Head of caudate nucleus (tissue), 42 donors: ENCODE results near the gene LGR5.
"Not testable (repeated sequence)": the region's sequence is repeated elsewhere in the genome, so short reads cannot be mapped to it uniquely, and the experiment has no call there.

Experiments used
- DNase-seq, 42 donors: peaks; one replicate each; pipeline versions ENCODE4 v3.0.0 to v3.0.0-alpha.2; 2020 to 2021; ENCODE audit warnings: mixed read lengths in 7 of 42
- intact Hi-C: fragments of 100-400 bp; cut with DNase I; formaldehyde crosslinking; loops from one replicate; pipeline ENCODE4 v1.15.0; 2022

Gene LGR5

GRCh38 chr12:71461787-71462328, 22.3 kb downstream of the LGR5 start:
- intact Hi-C loops: no loop called here
- DNase-seq: no peak

DNA sequence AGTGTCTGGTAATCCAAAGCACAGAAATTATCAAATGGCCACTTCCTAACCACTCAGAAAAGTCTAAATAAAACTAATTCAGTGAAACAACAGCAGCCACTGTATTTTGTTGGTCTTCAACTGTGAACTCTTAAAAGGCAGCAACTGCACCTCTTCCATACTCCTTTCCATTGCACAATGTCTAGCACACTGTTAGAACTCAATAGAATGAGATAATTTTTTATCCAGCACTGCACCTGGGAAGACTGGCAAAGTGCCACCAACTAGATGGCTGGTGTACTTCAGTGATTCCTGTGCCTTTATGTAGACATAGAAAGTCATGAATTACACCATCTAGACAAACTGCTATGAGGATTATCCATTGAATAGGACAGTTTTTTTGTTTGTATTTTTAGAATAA, 26.2 kb downstream of the LGR5 start:
- intact Hi-C loops: no loop called here

GRCh38 chr12:71469258-71469750, 29.7 kb downstream of the LGR5 start:
- intact Hi-C loops: no loop called here
- peak in 7 of 42 donors; percentile 5 to 47 (median 20) for DNase-seq

More for the DNA sequence above, 26.2 kb downstream of the LGR5 start:
- no peak for DNase-seq

GRCh38 chr12:71472441-71472911, 32.9 kb downstream of the LGR5 start:
- intact Hi-C loops: no loop called here
- no peak for DNase-seq

- no peak for DNase-seq
- intact Hi-C loops: no loop called here
These were observed 35.2 kb downstream of the LGR5 start for GRCh38 chr12:71474791-71475190.

GRCh38 chr12:71475280-71475679, 35.7 kb downstream of the LGR5 start:
- DNase-seq: peak in 10 of 42 donors; percentile 7 to 30 (median 21)
- intact Hi-C loops: no loop called here

- DNase-seq: no peak
- intact Hi-C loops: no loop called here
These were observed 36.9 kb downstream of the LGR5 start for GRCh38 chr12:71476513-71476912.

- intact Hi-C loops: no loop called here
- DNase-seq: no peak
These were observed 38.0 kb downstream of the LGR5 start for GRCh38 chr12:71477609-71478008.

DNA sequence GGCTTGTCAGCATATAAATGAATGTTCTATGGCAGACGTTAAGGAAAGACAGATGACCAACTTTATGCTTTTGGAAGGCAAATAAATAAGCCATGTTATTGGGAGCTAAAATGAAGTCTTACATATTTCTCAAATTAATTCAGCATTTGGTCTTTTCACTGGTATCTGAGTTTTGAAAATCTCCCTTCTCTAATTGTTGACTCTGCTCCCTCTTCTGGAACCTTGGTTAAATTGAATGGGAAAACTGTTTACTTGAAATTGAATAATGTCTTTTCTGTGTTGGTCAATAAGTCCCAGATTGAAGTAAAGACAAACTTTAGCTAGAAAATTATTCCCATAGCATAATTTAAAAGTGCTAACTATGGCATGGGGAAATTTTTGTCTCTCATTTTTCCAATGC, 38.7 kb downstream of the LGR5 start:
- intact Hi-C loops: no loop called here
- no peak for DNase-seq

DNA sequence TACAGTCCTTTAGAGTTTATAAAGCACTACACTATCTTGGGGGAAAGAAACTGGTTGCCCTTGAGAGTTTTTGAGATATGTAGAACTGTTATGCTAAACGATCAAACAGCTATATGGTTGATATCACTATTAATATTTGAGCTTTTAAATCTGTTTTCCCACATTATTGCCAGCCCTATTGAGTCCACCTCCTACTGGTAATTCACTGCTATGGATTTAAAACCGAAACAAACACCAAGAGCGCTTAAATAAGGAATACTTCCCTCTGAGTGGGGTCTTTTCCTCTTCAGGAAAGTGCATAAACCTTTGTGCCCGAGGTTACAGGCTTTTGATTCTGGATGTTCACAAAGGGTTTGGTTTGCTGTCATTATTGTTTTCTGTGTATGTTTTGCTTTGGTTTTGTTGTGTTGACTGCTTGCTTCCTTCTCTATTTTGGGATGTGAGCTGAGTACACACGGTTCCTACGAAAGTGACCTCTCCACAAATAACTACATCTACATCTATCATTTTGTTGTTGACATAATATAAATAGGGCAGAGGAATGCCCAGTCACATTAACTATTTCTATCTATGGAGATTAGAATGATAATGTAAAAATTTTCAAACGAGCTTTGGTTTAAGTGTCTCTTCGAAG, 44.8 kb downstream of the LGR5 start:
- DNase-seq: no peak
- intact Hi-C loops: no loop called here

- intact Hi-C loops, DNase-seq: not testable (repeated sequence)
These were observed 51.2 kb downstream of the LGR5 start for GRCh38 chr12:71490844-71491243.

DNA sequence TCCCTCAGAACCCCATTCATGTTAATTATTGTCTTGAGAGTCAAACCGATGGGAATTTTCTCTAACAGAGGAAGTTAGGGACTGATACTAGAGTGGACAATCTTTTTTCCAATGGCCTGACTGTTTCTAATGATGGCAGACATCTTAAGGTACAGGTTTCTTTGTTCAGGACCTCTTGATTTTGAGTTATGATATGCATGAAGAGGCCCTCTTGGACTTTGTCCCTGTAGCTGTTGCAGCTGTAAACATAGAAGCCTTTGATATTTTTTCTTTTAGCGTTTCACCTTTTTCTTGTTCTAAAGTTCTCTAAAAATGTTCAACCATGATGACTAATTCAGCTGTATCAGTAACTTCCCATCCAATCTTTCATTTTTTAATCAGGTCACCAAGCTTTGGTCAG, 53.0 kb downstream of the LGR5 start:
- DNase-seq: no peak
- intact Hi-C loops: no loop called here

- intact Hi-C loops: no loop called here
- no peak for DNase-seq
These were observed 60.2 kb downstream of the LGR5 start for GRCh38 chr12:71499834-71500233.

DNA sequence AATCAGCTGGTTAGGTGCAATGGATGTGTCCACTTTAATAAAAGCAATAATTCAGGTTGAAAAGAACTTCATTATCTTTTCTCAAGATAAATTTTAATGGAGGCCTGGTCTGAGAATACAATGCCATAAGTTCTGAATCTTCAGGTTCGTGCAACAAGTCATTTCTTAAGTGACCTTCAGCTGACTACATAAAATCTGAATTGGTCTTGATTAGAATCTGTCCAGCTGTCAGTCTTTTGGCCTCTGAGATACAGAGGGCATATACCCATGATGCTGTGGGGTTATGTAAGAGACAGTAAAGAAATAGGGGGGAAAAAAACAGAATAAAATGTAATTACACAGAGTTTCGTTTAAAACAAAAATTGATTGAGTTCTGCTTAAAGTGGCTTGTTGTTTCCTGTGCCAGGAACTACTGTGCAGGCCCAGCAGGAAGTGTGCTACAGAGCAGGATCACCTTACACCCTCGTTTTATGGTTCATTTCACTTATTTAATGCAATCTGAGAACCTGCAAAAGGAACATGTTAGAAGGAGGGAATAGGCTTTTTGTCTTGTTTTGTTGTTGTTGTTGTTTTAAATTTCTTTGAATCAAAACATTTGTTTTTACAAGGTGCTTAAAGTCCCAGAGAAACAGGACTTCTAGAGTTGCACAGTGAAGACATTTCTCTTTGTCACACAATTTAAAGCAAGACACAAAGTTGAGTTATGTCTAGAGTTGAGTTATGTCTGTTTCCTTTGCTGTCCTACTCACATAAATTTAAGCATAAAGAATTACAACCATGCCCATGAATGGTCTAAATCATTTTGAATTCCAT, 64.2 kb downstream of the LGR5 start:
- intact Hi-C loops: no loop called here
- no peak for DNase-seq

DNA sequence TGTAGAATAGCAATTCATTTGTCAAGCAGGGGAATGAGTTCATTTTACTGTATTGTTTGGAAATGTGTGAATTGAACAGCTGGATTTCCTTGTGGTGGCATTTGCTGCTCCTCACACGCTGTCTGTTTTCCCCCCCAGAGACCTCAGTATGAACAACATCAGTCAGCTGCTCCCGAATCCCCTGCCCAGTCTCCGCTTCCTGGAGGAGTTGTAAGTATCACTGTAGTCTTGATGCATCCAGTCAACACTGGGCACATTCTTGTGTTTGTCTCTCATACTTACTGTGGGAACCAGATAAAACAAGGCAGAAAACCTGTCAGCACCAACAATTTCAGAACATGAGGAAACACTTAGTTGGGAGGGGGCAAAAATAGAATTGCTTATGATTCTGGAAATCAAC, 64.9 kb downstream of the LGR5 start:
- intact Hi-C loops: no loop called here

GRCh38 chr12:71509705-71510104, 70.1 kb downstream of the LGR5 start:
- DNase-seq: no peak
- intact Hi-C loops: no loop called here

More for the DNA sequence above, 64.9 kb downstream of the LGR5 start:
- DNase-seq: peak in 2 of 42 donors; percentile 2 to 3

DNA sequence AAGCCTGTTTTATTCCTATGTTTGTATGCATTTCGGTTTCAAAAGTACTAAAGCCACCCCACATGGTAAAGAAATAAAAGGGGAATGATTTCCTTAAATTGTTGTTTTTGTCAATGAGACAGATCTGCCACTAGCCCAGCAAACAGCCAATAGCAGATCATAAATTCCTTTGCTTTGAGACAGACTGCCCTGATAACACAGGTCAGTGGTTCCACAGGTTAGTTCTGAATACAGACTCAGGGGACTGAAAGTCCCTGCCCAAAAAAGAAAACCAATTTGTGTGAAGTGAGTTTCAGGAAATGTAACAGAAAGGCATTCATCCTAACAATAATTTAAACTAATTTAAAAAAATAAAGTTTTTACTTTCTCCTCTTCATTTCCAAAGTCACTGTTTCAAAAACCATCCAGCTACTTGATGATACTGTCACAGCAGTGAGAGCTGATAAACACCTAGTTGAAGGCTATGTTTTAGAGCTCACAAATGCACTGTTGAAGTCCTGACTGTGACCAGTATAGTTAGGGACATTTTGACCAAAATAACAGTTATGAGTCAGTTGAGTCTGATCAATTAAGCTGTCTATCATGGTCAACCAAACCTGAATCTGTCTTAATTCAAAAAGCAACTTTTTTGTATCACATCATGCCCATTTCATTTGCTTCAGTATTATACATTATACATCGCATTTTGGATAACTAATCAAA, 77.7 kb downstream of the LGR5 start:
- intact Hi-C loops: no loop called here

GRCh38 chr12:71521125-71521524, 81.5 kb downstream of the LGR5 start:
- no peak for DNase-seq
- intact Hi-C loops: no loop called here

More for the DNA sequence above, 77.7 kb downstream of the LGR5 start:
- DNase-seq: no peak

- no peak for DNase-seq
- intact Hi-C loops: no loop called here
These were observed 85.0 kb downstream of the LGR5 start for GRCh38 chr12:71524626-71525025.

DNA sequence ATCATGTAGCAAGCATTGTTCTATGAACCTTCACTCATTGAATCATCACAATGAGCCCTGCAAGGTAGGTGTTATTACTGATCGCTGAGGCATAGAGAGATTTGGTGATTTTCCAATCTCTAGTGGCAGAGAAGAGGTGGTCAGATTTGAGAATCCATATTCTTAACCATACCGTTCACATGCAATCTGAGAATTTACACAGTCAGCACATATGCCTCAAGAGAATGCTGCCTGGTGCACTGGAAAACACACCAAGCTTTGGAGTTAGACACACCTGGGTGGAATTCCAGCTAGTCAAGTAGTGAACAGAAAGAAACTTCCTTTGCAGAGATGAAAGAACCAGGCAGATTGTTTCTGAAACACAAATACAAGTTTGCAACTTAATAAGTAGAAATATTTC, 94.1 kb downstream of the LGR5 start:
- intact Hi-C loops: no loop called here
- no peak for DNase-seq
